ENCODE results near the gene SLC38A11. TPM values are rescaled to one million over a fixed set of nuclear protein-coding genes. Genes with fewer than 3 reads are reported as not detected.

SLC38A11 gene
- total RNA-seq, 1 donor from 2014 or later, result 2.2 TPM

- Histone ChIP-seq H3K36me3 (no peaks in the 10 kb centered on the region), H3K27me3 (no peaks in the 10 kb centered on the region), H3K4me3 (no peak overlapping the region), H3K4me1 (peaks cover 12% of the 10 kb centered on the region), H3K27ac (no peak overlapping the region), H3K9me3 (no peaks in the 10 kb centered on the region)
- DNase-seq (ENCODE audit: extremely low spot score in 2 of 2), result no peak
- no peak for TF ChIP-seq POLR2AphosphoS5 (IDR thresholded peaks at IDR 0.05; ENCODE audit: insufficient read depth in 1 of 2, low read depth in 1 of 2)
- no peak for TF ChIP-seq POLR2A (IDR thresholded peaks at IDR 0.05)
- TF ChIP-seq CTCF (IDR thresholded peaks at IDR 0.05), result no peak
- intact Hi-C loops (cut with DNase I), result no loop called here
These were observed 82.0 kb downstream of the SLC38A11 start for GRCh38 chr2:164873210-164873908.

GRCh38 chr2:164871404-164871803 is 83.9 kb downstream of the SLC38A11 start:
- TF ChIP-seq POLR2A (IDR thresholded peaks at IDR 0.05), result no peak
- no peak for TF ChIP-seq POLR2AphosphoS5 (IDR thresholded peaks at IDR 0.05; ENCODE audit: insufficient read depth in 1 of 2, low read depth in 1 of 2)
- no peak for TF ChIP-seq CTCF (IDR thresholded peaks at IDR 0.05)
- intact Hi-C loops (cut with DNase I), result no loop called here
- H3K27me3 ChIP-seq, result no peaks in the 10 kb centered on the region
- H3K4me3 ChIP-seq, result no peak overlapping the region
- H3K9me3 ChIP-seq, result no peaks in the 10 kb centered on the region
- DNase-seq (ENCODE audit: extremely low spot score in 2 of 2), result no peak
- H3K27ac ChIP-seq, result no peak overlapping the region
- H3K4me1 ChIP-seq, result peaks cover 12% of the 10 kb centered on the region
- no peaks in the 10 kb centered on the region for H3K36me3 ChIP-seq

- no peak overlapping the region for H3K27ac ChIP-seq
- DNase-seq (ENCODE audit: extremely low spot score in 2 of 2), result no peak
- no peak overlapping the region for H3K4me3 ChIP-seq
- H3K36me3 ChIP-seq, result no peaks in the 10 kb centered on the region
- H3K27me3 ChIP-seq, result no peaks in the 10 kb centered on the region
- peaks cover 12% of the 10 kb centered on the region for H3K4me1 ChIP-seq
- intact Hi-C loops (cut with DNase I), result no loop called here
- no peak for TF ChIP-seq CTCF (IDR thresholded peaks at IDR 0.05)
- no peak for TF ChIP-seq POLR2A (IDR thresholded peaks at IDR 0.05)
- no peak for TF ChIP-seq POLR2AphosphoS5 (IDR thresholded peaks at IDR 0.05; ENCODE audit: insufficient read depth in 1 of 2, low read depth in 1 of 2)
- no peaks in the 10 kb centered on the region for H3K9me3 ChIP-seq
These were observed 85.9 kb downstream of the SLC38A11 start for GRCh38 chr2:164869420-164869772.

GRCh38 chr2:164868563-164869419 is 86.5 kb downstream of the SLC38A11 start:
- no peaks in the 10 kb centered on the region for H3K27me3 ChIP-seq
- H3K9me3 ChIP-seq, result no peaks in the 10 kb centered on the region
- peaks cover 12% of the 10 kb centered on the region for H3K4me1 ChIP-seq
- DNase-seq (ENCODE audit: extremely low spot score in 2 of 2), result no peak
- intact Hi-C loops (cut with DNase I), result no loop called here
- peak overlapping the region; percentile 37 for H3K27ac ChIP-seq
- no peak for TF ChIP-seq CTCF (IDR thresholded peaks at IDR 0.05)
- no peak for TF ChIP-seq POLR2A (IDR thresholded peaks at IDR 0.05)
- TF ChIP-seq POLR2AphosphoS5 (IDR thresholded peaks at IDR 0.05; ENCODE audit: insufficient read depth in 1 of 2, low read depth in 1 of 2), result no peak
- no peaks in the 10 kb centered on the region for H3K36me3 ChIP-seq
- H3K4me3 ChIP-seq, result no peak overlapping the region

Data from vagina (tissue), 2 donors.